ENCODE data around the gene NGRN. TPM values are rescaled to one million over a fixed set of nuclear protein-coding genes. Genes with fewer than 3 reads are reported as not detected.
A peak's percentile ranks its signal among the peaks of the same experiment; 100 is the strongest.

The NGRN gene
- total RNA-seq, 1 experiment from 2014 or later: 57.4 TPM

GRCh38 chr15:90232196-90232595 is 33.3 kb upstream of the NGRN start:
- H3K4me1 ChIP-seq (replicated peaks; ENCODE audit: insufficient read depth): peaks cover 54% of the 10 kb centered on the region
- H3K9me2 ChIP-seq (ENCODE audit: insufficient read depth): no peaks in the 10 kb centered on the region
- ChIA-PET CTCF (no interaction called here), POLR2A (ENCODE audit: unreplicated experiment) (interaction anchor here (0.6 to 0.7 kb wide), 2 partner anchors 11 to 31 kb away, joined by 4 to 5 read pairs; partner anchors contain the start of gene SEMA4B)
- no peaks in the 10 kb centered on the region for H3K9me3 ChIP-seq (ENCODE audit: insufficient read depth, low read depth)
- peaks cover 75% of the 10 kb centered on the region for H3F3A ChIP-seq (ENCODE audit: insufficient read depth, low read depth)
- H4K20me1 ChIP-seq (ENCODE audit: insufficient read depth): 0 out of 2 replicates have a peak, but pooled peaks cover 14% of the 10 kb centered on the region
- intact Hi-C loops (cut with micrococcal nuclease; ENCODE audit: unreplicated experiment): loop anchor here (2.0 to 5.0 kb wide), 3 partner anchors 55 to 340 kb away; partner anchors contain the start of gene AP3S2
- H3K36me3 ChIP-seq (ENCODE audit: low read depth): 0 out of 2 replicates have a peak, but pooled peaks cover 13% of the 10 kb centered on the region
- peak in 1 of 2 experiments; percentile 52 for DNase-seq
- H3K27me3 ChIP-seq (ENCODE audit: insufficient read depth, low read depth): no peaks in the 10 kb centered on the region
- no peak overlapping the region for H3K27ac ChIP-seq
- H3K4me2 ChIP-seq: peak overlapping the region; percentile 94
- H3K4me3 ChIP-seq: peak overlapping the region; percentile 86
- TF ChIP-seq EZH2 (IDR thresholded peaks at IDR 0.05; ENCODE audit: low read depth) (no peak), CTCF (conservative IDR thresholded peaks at IDR 0.05) (no peak)
- no TSS peak for BruUV-seq (replicated peaks)
- H3K79me2 ChIP-seq (ENCODE audit: low read depth): peaks cover 49% of the 10 kb centered on the region
- no peak overlapping the region for H2AFZ ChIP-seq

GRCh38 chr15:90232941-90233386 is 32.5 kb upstream of the NGRN start:
- H3F3A ChIP-seq (ENCODE audit: insufficient read depth, low read depth): peaks cover 78% of the 10 kb centered on the region
- CTCF ChIA-PET: interaction anchor here (0.8 kb wide), 1 partner anchor 59 kb away, joined by 3 read pairs; no protein-coding TSS in a partner anchor
- no peak for DNase-seq
- H3K9me3 ChIP-seq (ENCODE audit: insufficient read depth, low read depth): no peaks in the 10 kb centered on the region
- H3K36me3 ChIP-seq (ENCODE audit: low read depth): peaks cover 16% of the 10 kb centered on the region
- intact Hi-C loops (cut with micrococcal nuclease; ENCODE audit: unreplicated experiment): loop anchor here (1.0 to 5.0 kb wide), 4 partner anchors 32 to 341 kb away; partner anchors contain the start of genes AP3S2 and NGRN
- no TSS peak for BruUV-seq (replicated peaks)
- H3K79me2 ChIP-seq (ENCODE audit: low read depth): peaks cover 49% of the 10 kb centered on the region
- no peaks in the 10 kb centered on the region for H3K9me2 ChIP-seq (ENCODE audit: insufficient read depth)
- peak overlapping the region; percentile 89; the same call in 1 of the 2 replicates for H2AFZ ChIP-seq
- peak overlapping the region; percentile 74 for H3K27ac ChIP-seq
- peaks cover 57% of the 10 kb centered on the region for H3K4me1 ChIP-seq (replicated peaks; ENCODE audit: insufficient read depth)
- peak overlapping the region; percentile 86 for H3K4me3 ChIP-seq
- H3K4me2 ChIP-seq: peak overlapping the region; percentile 94
- TF ChIP-seq EZH2 (IDR thresholded peaks at IDR 0.05; ENCODE audit: low read depth) (no peak), CTCF (conservative IDR thresholded peaks at IDR 0.05) (peak; percentile 64; the same call in 1 of the 2 replicates)
- no peaks in the 10 kb centered on the region for H3K27me3 ChIP-seq (ENCODE audit: insufficient read depth, low read depth)
- POLR2A ChIA-PET (ENCODE audit: unreplicated experiment): interaction anchor here (0.6 kb wide), 1 partner anchor 74 kb away, joined by 6 read pairs; no protein-coding TSS in a partner anchor
- 0 out of 2 replicates have a peak, but pooled peaks cover 14% of the 10 kb centered on the region for H4K20me1 ChIP-seq (ENCODE audit: insufficient read depth)

DNA sequence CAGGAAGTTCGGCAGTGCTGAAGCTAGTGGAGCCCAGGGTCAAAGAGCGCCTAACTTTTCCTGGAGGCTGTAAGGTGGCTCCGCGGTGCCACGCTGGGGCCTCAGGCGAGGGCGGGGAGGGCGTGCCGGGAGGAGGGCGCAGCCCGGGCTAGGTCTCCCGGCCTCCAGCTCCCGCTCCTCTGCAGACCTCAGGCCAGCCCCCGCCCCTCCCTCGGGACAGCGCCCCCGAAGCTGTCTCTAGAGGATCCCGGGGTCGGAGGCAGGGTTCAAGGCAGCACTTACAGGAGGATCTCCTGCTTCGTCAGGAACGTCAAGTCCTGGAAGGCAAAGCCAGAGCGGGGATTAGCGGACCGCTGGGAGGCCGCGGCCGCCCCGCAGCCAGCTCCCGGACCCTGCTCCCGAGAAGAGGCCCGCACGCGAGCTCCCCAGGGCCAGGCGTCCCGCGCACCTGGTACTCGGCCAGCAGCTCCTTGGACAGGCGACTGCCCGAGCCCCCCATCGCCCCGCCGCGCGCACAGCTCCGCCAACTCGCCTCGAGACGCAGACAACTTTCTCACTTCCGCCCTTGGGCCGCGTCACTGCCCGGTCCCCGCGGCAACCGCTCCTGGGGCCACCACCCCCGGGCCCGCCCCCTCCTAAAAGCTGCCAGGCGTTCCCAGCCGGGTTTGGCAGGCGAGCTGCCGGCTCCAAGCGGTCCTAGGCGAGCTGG is 31.9 kb upstream of the NGRN start, which contains the start of gene CIB1:
CIB1 (minus strand) TSS at position 555 of the 709 bp plus-strand sequence; CDS start at position 499, 56 bp downstream.
- H3K27me3 ChIP-seq (ENCODE audit: insufficient read depth, low read depth): no peaks in the 10 kb centered on the region
- ChIA-PET POLR2A (ENCODE audit: unreplicated experiment) (interaction anchor here (0.5 to 1.0 kb wide), 7 partner anchors 16 to 877 kb away, joined by 3 to 11 read pairs (median 6); partner anchors contain the start of gene TTLL13), CTCF (interaction anchor here (0.6 to 0.8 kb wide), 2 partner anchors 22 to 58 kb away, joined by 3 read pairs; no protein-coding TSS in a partner anchor)
- H3K4me3 ChIP-seq: peak within 1 kb of the TSS; percentile 86
- H3K4me2 ChIP-seq: peak within 1 kb of the TSS; percentile 94
- H3K36me3 ChIP-seq (ENCODE audit: low read depth): peaks cover 21% of the 10 kb centered on the region
- no peaks in the 10 kb centered on the region for H3K9me3 ChIP-seq (ENCODE audit: insufficient read depth, low read depth)
- peaks cover 78% of the 10 kb centered on the region for H3F3A ChIP-seq (ENCODE audit: insufficient read depth, low read depth)
- BruUV-seq (replicated peaks): TSS peak; percentile 41
- peak; percentile 7; the same call in 1 of the 2 replicates for TF ChIP-seq CTCF (conservative IDR thresholded peaks at IDR 0.05)
- TF ChIP-seq EZH2 (IDR thresholded peaks at IDR 0.05; ENCODE audit: low read depth): no peak
- 0 out of 2 replicates have a peak, but pooled peaks cover 14% of the 10 kb centered on the region for H4K20me1 ChIP-seq (ENCODE audit: insufficient read depth)
- peaks cover 57% of the 10 kb centered on the region for H3K4me1 ChIP-seq (replicated peaks; ENCODE audit: insufficient read depth)
- peak within 1 kb of the TSS; percentile 92 for H2AFZ ChIP-seq
- intact Hi-C loops (cut with micrococcal nuclease; ENCODE audit: unreplicated experiment): loop anchor here (1.0 to 5.0 kb wide), 5 partner anchors 32 to 341 kb away; partner anchors contain the start of genes AP3S2 and NGRN
- H3K9me2 ChIP-seq (ENCODE audit: insufficient read depth): no peaks in the 10 kb centered on the region
- H3K79me2 ChIP-seq (ENCODE audit: low read depth): peaks cover 49% of the 10 kb centered on the region
- DNase-seq: peak; percentile 87 to 98
- peak within 1 kb of the TSS; percentile 74 for H3K27ac ChIP-seq
